Stromal cell of bone marrow (primary cell): Measurements from ENCODE around the gene FRS3.

Experiments
- DNase-seq: peaks from one replicate; pipeline ENCODE4 v3.0.0-alpha.2; 2012; ENCODE audit warnings: low read depth

FRS3 gene

GRCh38 chr6:41791305-41791704 is 11.6 kb upstream of the FRS3 start:
- no peak for DNase-seq

GRCh38 chr6:41790045-41790444 is 10.3 kb upstream of the FRS3 start:
- no peak for DNase-seq

DNA sequence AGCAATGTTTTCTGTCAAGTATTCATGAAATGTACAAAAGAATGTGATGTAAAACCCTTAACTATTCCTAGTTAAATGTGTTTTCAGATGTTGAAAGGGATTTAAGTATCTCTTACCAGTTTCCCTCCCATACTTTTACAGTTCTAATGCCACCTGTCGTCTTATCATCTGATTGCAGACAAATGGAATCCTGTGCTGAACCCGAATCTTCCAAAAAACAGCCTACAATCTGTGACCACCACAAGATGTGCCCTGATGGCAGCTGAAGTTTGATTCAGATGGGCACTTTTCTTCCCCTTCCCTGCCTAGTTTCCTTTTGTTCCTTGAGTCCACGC is 9.7 kb upstream of the FRS3 start:
- DNase-seq: no peak

GRCh38 chr6:41787219-41787917 is 7.7 kb upstream of the FRS3 start, which contains the start of gene TOMM6:
Gene TOMM6, plus strand, starts transcription at chr6:41787694. Its CDS starts 4 bp downstream, at chr6:41787698.
- peak; percentile 86 for DNase-seq

DNA sequence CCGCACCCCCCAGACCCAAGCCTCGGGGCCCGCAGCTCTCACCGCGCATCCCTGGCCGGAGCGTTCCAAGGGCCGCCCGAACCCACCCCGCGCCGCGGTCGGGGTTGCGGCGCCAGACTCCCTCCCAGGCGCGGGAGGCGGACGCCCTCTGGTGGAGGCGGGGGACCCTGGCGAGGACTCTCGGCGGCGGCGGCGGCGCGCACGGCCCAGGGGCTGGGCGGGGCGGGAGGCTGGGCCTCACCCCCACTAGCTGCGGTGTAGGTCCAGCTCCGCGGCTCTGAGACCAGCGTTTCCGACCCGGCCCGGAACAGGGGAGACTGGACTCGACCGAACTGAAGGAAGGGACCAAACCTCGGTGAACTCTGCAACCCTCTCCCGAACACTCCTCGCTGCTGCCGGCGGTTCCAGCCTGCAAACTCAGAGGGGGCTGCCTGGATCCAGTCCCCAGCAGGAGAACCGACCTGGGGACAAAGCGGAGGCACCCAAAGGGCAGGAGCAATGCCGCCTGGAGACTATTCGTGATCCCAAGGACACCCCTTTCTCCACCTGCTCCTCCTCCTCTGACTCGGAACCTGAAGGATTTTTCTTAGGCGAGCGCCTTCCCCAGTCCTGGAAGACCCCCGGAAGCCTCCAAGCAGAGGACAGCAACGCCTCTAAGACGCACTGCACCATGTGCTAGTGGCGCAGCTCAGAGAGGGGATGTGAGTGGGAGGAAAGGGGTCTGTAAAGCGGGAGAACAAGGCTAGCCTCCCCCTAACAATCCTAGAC is 6.9 kb upstream of the FRS3 start:
- peak; percentile 64 for DNase-seq

DNA sequence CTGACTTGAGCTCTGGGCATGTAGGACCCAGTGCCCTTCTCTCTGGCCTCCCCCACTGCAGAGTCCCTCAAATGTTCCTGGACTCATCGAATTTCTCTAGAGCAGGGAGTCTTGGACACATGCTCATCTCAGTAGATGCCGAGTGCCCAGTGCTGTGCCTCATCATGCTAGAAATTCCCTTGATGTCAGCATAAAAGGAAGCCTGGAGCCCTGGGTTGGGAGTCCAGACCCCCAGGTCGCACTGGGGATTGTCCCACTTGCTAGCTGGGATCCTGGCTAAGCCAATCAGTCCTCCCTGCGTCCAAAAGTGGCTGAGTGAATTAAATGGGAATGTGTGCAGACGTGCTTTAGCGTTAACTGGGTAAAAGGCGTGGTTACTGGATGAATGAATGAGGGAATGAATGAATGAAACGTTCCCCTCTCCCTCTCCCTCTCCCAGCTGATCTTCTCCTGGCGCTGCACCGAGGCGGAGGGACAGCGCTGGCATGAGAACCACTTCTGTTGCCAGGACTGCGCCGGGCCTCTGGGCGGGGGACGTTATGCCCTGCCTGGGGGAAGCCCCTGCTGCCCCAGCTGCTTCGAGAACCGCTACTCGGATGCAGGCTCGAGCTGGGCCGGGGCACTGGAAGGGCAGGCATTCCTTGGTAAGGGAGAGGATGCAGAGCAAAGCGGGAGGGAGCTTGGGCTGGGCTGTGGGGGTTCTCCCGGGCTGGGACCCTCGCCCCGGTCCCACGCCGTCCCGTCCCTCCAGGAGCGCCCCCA is 6.2 kb upstream of the FRS3 start:
- no peak for DNase-seq

DNA sequence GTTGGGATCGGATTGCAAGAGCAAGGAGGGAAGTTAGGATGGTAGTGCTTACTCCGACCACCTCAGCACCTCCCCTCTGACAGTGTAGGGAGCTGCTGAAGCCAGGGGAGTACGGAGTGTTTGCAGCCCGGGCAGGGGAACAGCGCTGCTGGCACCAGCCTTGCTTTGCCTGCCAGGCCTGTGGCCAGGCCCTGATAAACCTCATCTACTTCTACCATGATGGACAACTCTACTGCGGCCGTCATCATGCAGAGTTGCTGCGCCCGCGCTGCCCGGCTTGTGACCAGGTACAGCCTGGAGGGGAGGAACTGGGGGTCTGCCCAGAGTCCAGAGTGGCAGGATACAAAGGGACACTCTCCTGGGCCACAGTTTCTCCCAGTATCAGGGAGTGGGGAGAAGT is 5.6 kb upstream of the FRS3 start:
- DNase-seq: no peak

DNA sequence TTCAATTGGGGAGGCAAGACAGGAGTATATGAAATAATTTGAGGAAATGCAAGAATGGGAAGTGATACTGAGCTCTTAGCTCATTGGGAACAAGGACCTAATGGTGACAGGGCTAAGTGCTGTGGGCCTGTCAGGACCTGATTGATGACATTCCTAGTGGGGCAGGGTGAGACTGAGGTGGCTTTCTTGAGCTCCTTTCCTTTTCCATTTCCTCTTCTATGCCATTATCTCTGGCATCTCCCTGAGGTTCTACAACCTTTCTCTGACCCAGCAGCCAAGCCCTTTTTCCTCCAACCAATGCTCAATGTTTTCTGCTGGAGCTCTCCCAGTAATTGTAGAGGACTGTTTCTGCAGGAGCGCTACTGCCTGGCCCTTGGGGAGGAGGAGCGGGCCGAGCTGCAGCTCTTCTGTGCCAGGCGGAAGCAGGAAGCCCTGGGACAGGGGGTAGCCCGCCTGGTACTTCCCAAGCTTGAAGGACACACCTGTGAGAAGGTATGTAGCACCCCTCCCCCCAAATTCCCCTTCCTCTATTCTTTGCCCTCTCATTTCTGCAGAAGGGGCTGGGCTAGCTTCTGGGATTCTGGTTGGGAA is 5.0 kb upstream of the FRS3 start:
- DNase-seq: no peak

- no peak for DNase-seq
Measured at GRCh38 chr6:41783106-41783780, 3.5 kb upstream of the FRS3 start.

- DNase-seq: no peak
Measured at GRCh38 chr6:41781366-41781730, 1.6 kb upstream of the FRS3 start.

GRCh38 chr6:41780551-41781365 is 1.1 kb upstream of the FRS3 start, which contains the start of gene PRICKLE4:
Gene PRICKLE4, plus strand, starts transcription at chr6:41780782. Its CDS starts 2,692 bp downstream, at chr6:41783474.
- no peak for DNase-seq

DNA sequence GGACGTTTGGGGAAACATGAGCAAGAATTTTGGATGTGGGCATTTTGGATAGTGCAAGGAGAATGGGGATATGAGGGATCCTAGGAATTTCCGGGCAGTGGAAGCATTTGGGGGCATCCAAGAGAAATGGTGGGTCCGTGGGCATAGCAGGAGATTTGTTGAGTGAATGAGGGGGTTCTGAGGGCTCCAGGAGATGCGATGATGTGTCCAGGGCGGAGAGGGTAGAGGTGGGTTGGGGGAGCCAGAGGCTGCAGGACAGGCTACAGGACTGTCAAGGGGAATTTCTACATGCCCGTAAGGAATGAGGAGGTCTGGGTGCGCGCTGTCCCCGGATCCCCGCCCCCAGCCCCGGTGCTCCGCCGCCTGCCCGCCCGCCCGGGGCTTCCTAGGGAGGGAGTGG is 364 bp downstream of the FRS3 start:
- no peak for DNase-seq

DNA sequence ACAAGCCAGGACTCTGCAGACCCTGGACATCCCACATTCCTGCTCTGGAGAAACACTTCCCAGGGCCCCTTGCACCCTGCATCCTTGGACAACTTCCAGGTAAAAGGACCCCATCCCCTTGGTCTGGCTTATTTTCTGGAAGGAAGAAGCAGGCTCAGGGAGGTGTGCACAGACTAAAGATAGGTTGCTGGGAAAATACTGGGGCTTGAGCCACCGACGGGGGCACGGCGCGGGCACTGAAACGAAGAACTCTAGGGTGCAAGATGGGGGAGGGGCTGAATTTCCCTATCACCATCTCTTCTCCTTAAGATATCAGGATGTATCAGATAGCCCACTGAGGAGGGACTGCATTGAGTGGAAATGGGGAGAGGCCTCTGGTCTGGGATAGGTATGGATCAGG is 805 bp downstream of the FRS3 start:
- no peak for DNase-seq

- DNase-seq: no peak
Measured at GRCh38 chr6:41777551-41778285, 2.0 kb downstream of the FRS3 start.

DNA sequence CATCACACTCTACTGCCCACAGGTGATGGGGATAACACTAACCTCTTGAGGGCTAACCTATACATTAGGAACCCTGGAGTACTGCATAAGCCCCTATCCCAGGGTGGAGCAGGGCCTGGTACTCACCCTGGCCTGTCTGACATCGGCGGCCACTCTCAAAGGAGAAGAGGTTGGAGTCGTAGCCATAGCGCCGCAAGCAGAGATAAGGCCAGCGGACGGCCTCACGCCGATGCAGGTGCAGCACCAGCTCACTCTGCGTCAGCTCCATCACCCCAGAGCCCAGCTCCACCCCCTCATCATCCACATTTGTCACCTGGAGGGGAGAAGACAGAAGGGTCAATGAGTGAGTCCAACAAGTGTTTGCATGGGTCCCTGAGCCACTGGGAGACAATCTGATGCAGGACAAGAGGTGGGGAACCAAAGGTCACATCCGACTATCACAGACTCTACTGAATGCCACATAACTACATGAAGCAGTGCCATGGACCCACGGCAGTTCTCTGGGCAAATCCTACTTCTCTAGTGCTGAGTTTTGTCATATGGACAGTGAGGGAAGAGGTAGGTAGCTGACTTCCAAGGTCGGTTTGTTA is 4.3 kb downstream of the FRS3 start:
- no peak for DNase-seq

- DNase-seq: no peak
Measured at GRCh38 chr6:41774841-41775240, 4.9 kb downstream of the FRS3 start.

GRCh38 chr6:41771058-41771983 is 8.4 kb downstream of the FRS3 start:
- DNase-seq: no peak

GRCh38 chr6:41770381-41771057 is 9.2 kb downstream of the FRS3 start:
- no peak for DNase-seq
